Spleen (tissue), 11 donors: ENCODE data around the gene POU2F3. TPM values are rescaled to one million over a fixed set of nuclear protein-coding genes. Genes with fewer than 3 reads are reported as not detected.

Source experiments
- DNase-seq: peaks from one replicate; pipeline ENCODE4 v3.0.0-alpha.2; 2020
- H3K27ac ChIP-seq, 8 donors: fragments of 200-600 bp; sonication (generic) in 7 of 8; 1 replicate in 4 of 8; 2 replicates in 4 of 8; pipeline versions ENCODE4 v1.5.0 to v1.8.0; 2016 to 2021; ENCODE audit warnings: inconsistent platforms in 4 of 8, mild to moderate bottlenecking in 4 of 8, moderate library complexity in 1 of 8
- H3K27me3 ChIP-seq, 7 donors: fragments of 200-600 bp; sonication (generic) in 6 of 7; replicated peaks in 1 of 7; 1 replicate in 4 of 7; 2 replicates in 3 of 7; pipeline versions ENCODE4 v1.5.0 to v1.8.0; 2016 to 2021; ENCODE audit warnings: inconsistent platforms in 3 of 7, mild to moderate bottlenecking in 1 of 7
- H3K36me3 ChIP-seq, 6 donors: fragments of 200-600 bp; sonication (generic) in 5 of 6; 1 replicate in 4 of 6; 2 replicates in 2 of 6; pipeline versions ENCODE4 v1.5.0 to v1.8.0; 2016 to 2021; ENCODE audit warnings: inconsistent platforms in 2 of 6
- H3K4me1 ChIP-seq, 6 donors: fragments of 200-600 bp; sonication (generic) in 5 of 6; 1 replicate in 3 of 6; 2 replicates in 3 of 6; pipeline versions ENCODE4 v1.5.0 to v1.8.0; 2016 to 2021; ENCODE audit warnings: inconsistent platforms in 3 of 6
- H3K4me3 ChIP-seq, 8 donors: fragments of 200-600 bp; sonication (generic) in 7 of 8; 1 replicate in 4 of 8; 2 replicates in 4 of 8; pipeline versions ENCODE4 v1.5.0 to v1.8.0; 2016 to 2021; ENCODE audit warnings: inconsistent platforms in 4 of 8, mild to moderate bottlenecking in 4 of 8, moderate library complexity in 2 of 8
- H3K9me3 ChIP-seq, 8 donors: fragments of 200-600 bp; sonication (generic) in 7 of 8; 1 replicate in 4 of 8; 2 replicates in 4 of 8; pipeline versions ENCODE4 v1.5.0 to v1.8.0; 2016 to 2021; ENCODE audit warnings: inconsistent platforms in 4 of 8
- CTCF ChIP-seq, 11 experiments: fragments of 200-600 bp in 7 of 11; fragments of 450-650 bp in 4 of 11; sonication (generic) in 4 of 11; IDR thresholded peaks in 8 of 11; conservative IDR thresholded peaks in 3 of 11; 1 replicate in 7 of 11; 2 replicates in 4 of 11; pipeline versions ENCODE4 v1.4.0 to v1.8.0; 2016 to 2021; ENCODE audit warnings: antibody characterized with exemption in 11 of 11, inconsistent platforms in 4 of 11, mild to moderate bottlenecking in 1 of 11
- POLR2A ChIP-seq, 3 donors: fragments of 450-650 bp; IDR thresholded peaks; one replicate each; pipeline ENCODE4 v1.5.1; 2017; ENCODE audit warnings: antibody characterized with exemption in 3 of 3, mild to moderate bottlenecking in 1 of 3
- POLR2AphosphoS5 ChIP-seq, 3 donors: sonication (generic); formaldehyde crosslinking; IDR thresholded peaks; one replicate each; pipeline ENCODE4 v1.5.1; 2017; ENCODE audit warnings: antibody characterized with exemption in 3 of 3
- WGBS, 5 donors: extraction: QIAGEN DNeasy Blood & Tissue Kit in 3 of 5; methylation state at CpG; one replicate each; pipeline versions ENCODE4 v1.1.5 to v1.1.7; 2013 to 2018; 5-methylcytosine and 5-hydroxymethylcytosine counted together
- intact Hi-C: fragments of 100-400 bp; cut with DNase I; formaldehyde crosslinking; loops from one replicate; pipeline ENCODE4 v1.15.0; 2023; ENCODE audit warnings: low total_unique reads
- polyA plus RNA-seq, 3 donors: library from polyadenylated mRNA; stranded (reverse); fragments of 200-250 nt; gene quantifications; one replicate each; pipeline ENCODE4 v1.2.1, GENCODE V29; 2013
- total RNA-seq, 7 donors: library from RNA; depleted of rRNA in 3 of 7; stranded (reverse); fragments of >200 nt in 3 of 7; fragmentation: NEBNext Ultra II Directional in 4 of 7; extraction: Animal tissue kit (Norgen Biotek cat#: 25700) in 4 of 7; gene quantifications; one replicate each; pipeline versions ENCODE4 v1.1.0 to v1.2.1, GENCODE V29; 2016 to 2021
- donor health status: healthy with polysubstance abuse.
- donor health status: DM: no; HTN: no; CAD: no; lungs with moderate emphysema.
- donor health status: DM: no; HTN: no; CAD: no.
- donor health status: Bipolar disorder and iron deficiency.
- donor health status: healthy.
- donor health status: DM: no; HTN: no; CAD: no.
- donor health status: DM: yes; HTN: yes; CAD: no.

POU2F3 gene
- total and polyA plus RNA-seq, 10 donors = 0.04 to 0.27 (median 0.19) TPM; not detected in 4

- H3K9me3 ChIP-seq = peaks cover 0 to 5% (median 0%) of the 10 kb centered on the region in 8 donors
- 31 to 44% (median 36%) methylated on average over 6 of the region's 6 CpGs for WGBS, 5 donors
- peak overlapping the region in 6 of 8 donors; percentile 73 to 94 (median 84) for H3K4me3 ChIP-seq
- H3K36me3 ChIP-seq = no peaks in the 10 kb centered on the region
- H3K27ac ChIP-seq = peak overlapping the region in 7 of 8 donors; percentile 87 to 95 (median 91)
- H3K4me1 ChIP-seq = peaks cover 11 to 94% (median 68%) of the 10 kb centered on the region in 6 donors
- TF ChIP-seq CTCF (IDR thresholded peaks at IDR 0.05 in 8 of 11, conservative IDR thresholded peaks at IDR 0.05 in 3 of 11) = no peak
- TF ChIP-seq POLR2A (IDR thresholded peaks at IDR 0.05) = no peak
- TF ChIP-seq POLR2AphosphoS5 (IDR thresholded peaks at IDR 0.05) = peak in 1 of 3 donors; percentile 54
- no peak for DNase-seq
- H3K27me3 ChIP-seq = peaks cover 0 to 85% (median 9%) of the 10 kb centered on the region in 7 donors
- intact Hi-C loops = loop anchor here (10.0 kb wide), 1 partner anchor 345 kb away; no protein-coding TSS in a partner anchor
These were observed 99.5 kb downstream of the POU2F3 start for GRCh38 chr11:120339394-120339890.

GRCh38 chr11:120340529-120340928 is 100.6 kb downstream of the POU2F3 start:
- intact Hi-C loops = no loop called here
- no peak for TF ChIP-seq POLR2A (IDR thresholded peaks at IDR 0.05)
- TF ChIP-seq POLR2AphosphoS5 (IDR thresholded peaks at IDR 0.05) = no peak
- TF ChIP-seq CTCF (IDR thresholded peaks at IDR 0.05 in 8 of 11, conservative IDR thresholded peaks at IDR 0.05 in 3 of 11) = no peak
- Histone ChIP-seq H3K27me3 (peaks cover 0 to 92% (median 9%) of the 10 kb centered on the region in 7 donors), H3K27ac (peak overlapping the region in 2 of 8 donors; percentile 94 to 95), H3K4me3 (no peak overlapping the region), H3K4me1 (peaks cover 19 to 94% (median 71%) of the 10 kb centered on the region in 6 donors), H3K9me3 (peaks cover 0 to 5% (median 0%) of the 10 kb centered on the region in 8 donors), H3K36me3 (no peaks in the 10 kb centered on the region)
- DNase-seq = no peak
- 63 to 78% (median 66%) methylated on average over 2 of the region's 2 CpGs for WGBS, 5 donors

GRCh38 chr11:120342226-120342625 is 102.3 kb downstream of the POU2F3 start:
- peaks cover 24 to 98% (median 77%) of the 10 kb centered on the region in 6 donors for H3K4me1 ChIP-seq
- WGBS, 5 donors = 67 to 78% (median 68%) methylated on average over 3 of the region's 3 CpGs
- peaks cover 0 to 5% (median 0%) of the 10 kb centered on the region in 8 donors for H3K9me3 ChIP-seq
- H3K36me3 ChIP-seq = no peaks in the 10 kb centered on the region
- DNase-seq = no peak
- peaks cover 0 to 93% (median 9%) of the 10 kb centered on the region in 7 donors for H3K27me3 ChIP-seq
- intact Hi-C loops = no loop called here
- no peak overlapping the region for H3K27ac ChIP-seq
- H3K4me3 ChIP-seq = no peak overlapping the region
- TF ChIP-seq POLR2A (IDR thresholded peaks at IDR 0.05) = no peak
- TF ChIP-seq POLR2AphosphoS5 (IDR thresholded peaks at IDR 0.05) = no peak
- TF ChIP-seq CTCF (IDR thresholded peaks at IDR 0.05 in 8 of 11, conservative IDR thresholded peaks at IDR 0.05 in 3 of 11) = no peak

GRCh38 chr11:120342678-120343077 is 102.7 kb downstream of the POU2F3 start:
- no peak for DNase-seq
- H3K9me3 ChIP-seq = peaks cover 0 to 5% (median 0%) of the 10 kb centered on the region in 8 donors
- TF ChIP-seq POLR2AphosphoS5 (IDR thresholded peaks at IDR 0.05) (no peak), CTCF (IDR thresholded peaks at IDR 0.05 in 8 of 11, conservative IDR thresholded peaks at IDR 0.05 in 3 of 11) (no peak), POLR2A (IDR thresholded peaks at IDR 0.05) (no peak)
- H3K27me3 ChIP-seq = peaks cover 0 to 93% (median 9%) of the 10 kb centered on the region in 7 donors
- intact Hi-C loops = no loop called here
- no peak overlapping the region for H3K27ac ChIP-seq
- no peak overlapping the region for H3K4me3 ChIP-seq
- 58 to 74% (median 68%) methylated on average over 3 of the region's 3 CpGs for WGBS, 5 donors
- peaks cover 25 to 98% (median 75%) of the 10 kb centered on the region in 6 donors for H3K4me1 ChIP-seq
- H3K36me3 ChIP-seq = no peaks in the 10 kb centered on the region
